H1 (cell line): Measurements from ENCODE around the gene CDCA7L. TPM values are rescaled to one million over a fixed set of nuclear protein-coding genes. Genes with fewer than 3 reads are reported as not detected.

ENCODE experiments used
- CTCF ChIA-PET: fragments of 300-600 bp; sonication (Branson Sonifier 250); formaldehyde crosslinking; loops from one replicate; lab custom pipeline; 2021; ENCODE audit not compliant: partially characterized antibody; lab: Charles Lee
- POLR2A ChIA-PET: fragments of 300-600 bp; sonication (Branson Sonifier 250); formaldehyde crosslinking; loops from one replicate; lab custom pipeline; 2021; ENCODE audit warnings: inconsistent platforms; ENCODE audit not compliant: partially characterized antibody; lab: Charles Lee
- DNase-seq, 2 experiments: peaks; one replicate each; pipeline versions ENCODE4 v3.0.0 to v3.0.0-alpha.2; 2010 to 2022; ENCODE audit warnings: low spot score in 2 of 2, low read depth in 1 of 2, mixed read lengths in 1 of 2
- FAIRE-seq: peaks from 2 replicates; lab custom pipeline; 2011; peaks lifted over from hg19 to GRCh38; lab: Jason Lieb, UNC
- H2AFZ ChIP-seq: 2 replicates; pipeline ENCODE4 v1.8.1; 2012; ENCODE audit warnings: low read length, inconsistent platforms
- H2AK5ac ChIP-seq: 2 replicates; pipeline ENCODE4 v1.6.1; 2013; ENCODE audit warnings: low read depth, low read length
- H2BK120ac ChIP-seq: replicated peaks from 2 replicates; pipeline ENCODE3; 2013; ENCODE audit warnings: low read depth, low read length, inconsistent platforms
- H2BK12ac ChIP-seq: 2 replicates; pipeline ENCODE4 v1.6.1; 2013; ENCODE audit warnings: low read depth, low read length
- H2BK15ac ChIP-seq: 2 replicates; pipeline ENCODE4 v1.6.1; 2013; ENCODE audit warnings: low read length
- H2BK20ac ChIP-seq: 2 replicates; pipeline ENCODE4 v1.6.1; 2013; ENCODE audit warnings: low read length
- H2BK5ac ChIP-seq: 2 replicates; pipeline ENCODE4 v1.6.1; 2013; ENCODE audit warnings: low read depth, low read length
- H3K14ac ChIP-seq: 2 replicates; pipeline ENCODE4 v1.6.1; 2013; ENCODE audit warnings: inconsistent platforms; ENCODE audit not compliant: insufficient read length
- H3K18ac ChIP-seq: 2 replicates; pipeline ENCODE4 v1.6.1; 2013; ENCODE audit warnings: low read length; ENCODE audit errors: extremely low read depth
- H3K23ac ChIP-seq: 2 replicates; pipeline ENCODE4 v1.6.1; 2013; ENCODE audit warnings: inconsistent platforms; ENCODE audit not compliant: insufficient read length
- H3K23me2 ChIP-seq: 2 replicates; pipeline ENCODE4 v1.6.1; 2013; ENCODE audit warnings: low read depth, low read length
- H3K27ac ChIP-seq: 2 replicates; pipeline ENCODE4 v1.6.1; 2011; ENCODE audit warnings: low read depth, low read length, inconsistent platforms
- H3K27me3 ChIP-seq, 4 experiments: replicated peaks in 1 of 4; 1 replicate in 1 of 4; 2 replicates in 3 of 4; pipeline versions ENCODE4 v1.6.1 to v1.8.1; 2011 to 2013; ENCODE audit warnings: low read length in 3 of 4, mild to moderate bottlenecking in 3 of 4, inconsistent platforms in 2 of 4, mixed read lengths in 2 of 4, moderate library complexity in 1 of 4; ENCODE audit not compliant: control insufficient read depth in 3 of 4, insufficient read depth in 3 of 4; ENCODE audit errors: extremely low read depth in 1 of 4
- H3K36me3 ChIP-seq, 4 experiments: 2 replicates each; pipeline versions ENCODE4 v1.6.1 to v1.8.1; 2011 to 2013; ENCODE audit warnings: mild to moderate bottlenecking in 4 of 4, low read length in 3 of 4, moderate library complexity in 2 of 4, control low read depth in 1 of 4, inconsistent platforms in 1 of 4; ENCODE audit not compliant: insufficient read depth in 4 of 4, control insufficient read depth in 2 of 4
- H3K4ac ChIP-seq: replicated peaks from 2 replicates; pipeline ENCODE3; 2013; ENCODE audit warnings: low read length, low read depth, mixed read lengths, inconsistent platforms; ENCODE audit not compliant: insufficient read length
- H3K4me1 ChIP-seq, 4 experiments: replicated peaks in 1 of 4; 1 replicate in 1 of 4; 2 replicates in 3 of 4; pipeline versions ENCODE4 v1.6.1 to v1.8.1; 2011 to 2013; ENCODE audit warnings: low read length in 3 of 4, inconsistent platforms in 2 of 4, mixed read lengths in 1 of 4; ENCODE audit not compliant: insufficient read depth in 4 of 4, control insufficient read depth in 3 of 4
- H3K4me2 ChIP-seq, 2 experiments: 2 replicates each; pipeline versions ENCODE4 v1.6.1 to v1.8.1; 2011 to 2013; ENCODE audit warnings: low read depth in 2 of 2, low read length in 2 of 2, control low read depth in 1 of 2, inconsistent platforms in 1 of 2, mild to moderate bottlenecking in 1 of 2; ENCODE audit not compliant: insufficient read depth in 1 of 2
- H3K4me3 ChIP-seq, 4 experiments: fragments of 200-600, 300-600 bp in 1 of 4; sonication (generic), shearing (Covaris generic), sonication (Bioruptor Twin) in 1 of 4; 2 replicates each; pipeline versions ENCODE4 v1.5.1 to v1.8.1; 2011 to 2016; ENCODE audit warnings: low read length in 4 of 4, low read depth in 3 of 4, control low read depth in 2 of 4, inconsistent platforms in 2 of 4, mild to moderate bottlenecking in 2 of 4, mixed read lengths in 1 of 4, moderate library complexity in 1 of 4; ENCODE audit not compliant: insufficient read depth in 2 of 4; ENCODE audit errors: extremely low read depth in 1 of 4
- H3K56ac ChIP-seq: replicated peaks from 2 replicates; pipeline ENCODE3; 2013; ENCODE audit warnings: low read depth, mild to moderate bottlenecking, mixed read lengths, low read length, inconsistent platforms; ENCODE audit not compliant: insufficient read length
- H3K79me1 ChIP-seq: 2 replicates; pipeline ENCODE4 v1.6.1; 2013; ENCODE audit warnings: low read depth, low read length, control low read depth
- H3K79me2 ChIP-seq, 2 experiments: 2 replicates each; pipeline versions ENCODE4 v1.6.1 to v1.8.1; 2012 to 2013; ENCODE audit warnings: low read length in 2 of 2, mild to moderate bottlenecking in 2 of 2, inconsistent platforms in 1 of 2; ENCODE audit not compliant: insufficient read depth in 2 of 2, control insufficient read depth in 1 of 2
- H3K9ac ChIP-seq, 4 experiments: replicated peaks in 1 of 4; 1 replicate in 1 of 4; 2 replicates in 3 of 4; pipeline versions ENCODE4 v1.6.1 to v1.8.1; 2011 to 2013; ENCODE audit warnings: low read depth in 3 of 4, low read length in 3 of 4, control low read depth in 2 of 4, mild to moderate bottlenecking in 2 of 4, moderate library complexity in 2 of 4, inconsistent platforms in 1 of 4; ENCODE audit errors: extremely low read depth in 1 of 4
- H3K9me3 ChIP-seq, 2 experiments: 2 replicates each; pipeline versions ENCODE4 v1.6.1 to v1.8.1; 2012 to 2013; ENCODE audit warnings: mild to moderate bottlenecking in 2 of 2, moderate library complexity in 2 of 2, control low read depth in 1 of 2, inconsistent platforms in 1 of 2, low read depth in 1 of 2, low read length in 1 of 2, mixed read lengths in 1 of 2; ENCODE audit not compliant: insufficient read depth in 2 of 2
- H4K20me1 ChIP-seq, 2 experiments: replicated peaks in 1 of 2; 2 replicates each; pipeline versions ENCODE3 to v1.8.1; 2011 to 2013; ENCODE audit warnings: inconsistent platforms in 2 of 2, low read length in 2 of 2, mild to moderate bottlenecking in 1 of 2; ENCODE audit not compliant: insufficient read depth in 2 of 2, control insufficient read depth in 1 of 2
- H4K5ac ChIP-seq: 2 replicates; pipeline ENCODE4 v1.6.1; 2013; ENCODE audit warnings: low read length, low read depth, mixed read lengths, inconsistent platforms; ENCODE audit not compliant: insufficient read length
- H4K8ac ChIP-seq: 2 replicates; pipeline ENCODE4 v1.8.0; 2013; ENCODE audit warnings: mild to moderate bottlenecking, moderate library complexity, low read length, inconsistent platforms; ENCODE audit not compliant: insufficient read depth; ENCODE audit errors: extremely low read depth
- H4K91ac ChIP-seq: replicated peaks from 2 replicates; pipeline ENCODE3; 2013; ENCODE audit warnings: low read length, mixed read lengths, inconsistent platforms; ENCODE audit not compliant: insufficient read length
- FOSL1 ChIP-seq: IDR thresholded peaks from 2 replicates; pipeline ENCODE4 v1.6.1; 2011; ENCODE audit warnings: mild to moderate bottlenecking, low read depth, low read length, moderate library complexity; ENCODE audit not compliant: insufficient read depth
- POLR2A ChIP-seq, 2 experiments: IDR thresholded peaks; 1 replicate in 1 of 2; 2 replicates in 1 of 2; pipeline ENCODE4 v1.6.1; 2011; ENCODE audit warnings: low read depth in 2 of 2, low read length in 2 of 2, mild to moderate bottlenecking in 2 of 2; ENCODE audit errors: control extremely low read depth in 1 of 2
- SP4 ChIP-seq: IDR thresholded peaks from 2 replicates; pipeline ENCODE4 v1.6.1; 2012; ENCODE audit warnings: low read length, inconsistent platforms
- TCF12 ChIP-seq: IDR thresholded peaks from 2 replicates; pipeline ENCODE4 v1.6.1; 2011; ENCODE audit warnings: low read depth, mild to moderate bottlenecking, low read length
- WGBS, 2 experiments: shearing (Covaris generic) in 1 of 2; methylation state at CpG; one replicate each; pipeline versions ENCODE4 v1.1.6 to v1.1.7; 2013 to 2015; ENCODE audit warnings: low lambda C conversion rate in 2 of 2, mixed read lengths in 2 of 2, inconsistent platforms in 1 of 2, low coverage in 1 of 2, missing lambda C conversion rate in 1 of 2; ENCODE audit not compliant: insufficient replicate concordance in 2 of 2, insufficient coverage in 1 of 2, insufficient read length in 1 of 2; ENCODE audit errors: extremely low coverage in 1 of 2, missing lambda C conversion rate in 1 of 2; 5-methylcytosine and 5-hydroxymethylcytosine counted together
- polyA plus RNA-seq, 7 experiments: library from polyadenylated mRNA; depleted of rRNA in 3 of 7; stranded (reverse) in 5 of 7; unstranded in 2 of 7; fragments of >200 nt in 5 of 7; fragments of 200-250 nt in 2 of 7; gene quantifications; 1 replicate in 5 of 7; 2 replicates in 1 of 7; 4 replicates in 1 of 7; pipeline versions ENCODE4 v1.2.1 to v1.2.3, GENCODE V29; 2011 to 2013; ENCODE audit warnings: missing spikeins in 2 of 7, mixed read lengths in 2 of 7
- total RNA-seq: library from RNA; stranded (reverse); fragmentation: NEBNext Ultra II Directional; extraction: Animal tissue kit (Norgen Biotek cat#: 25700); gene quantifications from 2 replicates; pipeline ENCODE4 v1.2.1, GENCODE V29; 2021

The CDCA7L gene
- total and polyA plus RNA-seq, 2 of the 8 experiments (the other 6 are each of a cell fraction or from before 2014, with no cell fraction given) = 93.8 to 168 TPM

GRCh38 chr7:21902240-21902639 lies 43.5 kb downstream of the CDCA7L start:
- H2BK20ac ChIP-seq = no peak overlapping the region
- H3K9ac ChIP-seq = no peak overlapping the region
- H4K5ac ChIP-seq = no peak overlapping the region
- ChIA-PET POLR2A (interaction anchor here (0.9 kb wide), 1 partner anchor 33 kb away, joined by 4 read pairs; no protein-coding TSS in a partner anchor), CTCF (interaction anchor here (1.5 to 1.9 kb wide), 2 partner anchors 11 to 13 kb away, joined by 3 to 4 read pairs; no protein-coding TSS in a partner anchor)
- TF ChIP-seq SP4 = no peak
- no peak for TF ChIP-seq POLR2A (IDR thresholded peaks at IDR 0.05; ENCODE audit: control extremely low read depth in 1 of 2, low read depth in 2 of 2, low read length in 2 of 2)
- no peak for TF ChIP-seq TCF12
- no peak for TF ChIP-seq FOSL1
- no peak overlapping the region for H4K91ac ChIP-seq
- H4K8ac ChIP-seq = no peak overlapping the region
- H3K56ac ChIP-seq = no peak overlapping the region
- no peak overlapping the region for H2BK5ac ChIP-seq
- FAIRE-seq (no peak), DNase-seq (no peak)
- H3K4me2 ChIP-seq = no peak overlapping the region
- H2BK120ac ChIP-seq = no peak overlapping the region
- no peak overlapping the region for H2BK15ac ChIP-seq
- H3K27ac ChIP-seq = no peak overlapping the region
- WGBS, 2 experiments = 89% methylated on average over 5 of the region's 5 CpGs; no CpG with 5 or more reads in 1 of the 2 experiments
- no peaks in the 10 kb centered on the region for H4K20me1 ChIP-seq
- H3K36me3 ChIP-seq = peaks cover 39 to 86% (median 75%) of the 10 kb centered on the region in 4 experiments
- no peak overlapping the region for H2BK12ac ChIP-seq
- no peaks in the 10 kb centered on the region for H3K27me3 ChIP-seq
- no peak overlapping the region for H3K18ac ChIP-seq
- no peak overlapping the region for H3K23ac ChIP-seq
- H3K14ac ChIP-seq = no peak overlapping the region
- H3K4me1 ChIP-seq = no peaks in the 10 kb centered on the region; a peak in 1 of 7 replicates
- H3K23me2 ChIP-seq = no peaks in the 10 kb centered on the region
- no peak overlapping the region for H2AK5ac ChIP-seq
- H3K79me2 ChIP-seq = no peaks in the 10 kb centered on the region
- no peak overlapping the region for H3K4ac ChIP-seq
- H2AFZ ChIP-seq = no peak overlapping the region
- 0 out of 2 replicates have a peak, but pooled peaks cover 3% of the 10 kb centered on the region for H3K79me1 ChIP-seq
- no peak overlapping the region for H3K4me3 ChIP-seq
- no peaks in the 10 kb centered on the region for H3K9me3 ChIP-seq
